Osteocyte (in vitro differentiated cells): ENCODE results near the gene BSCL2. TPM values are rescaled to one million over a fixed set of nuclear protein-coding genes. Genes with fewer than 3 reads are reported as not detected.

Source experiments
- DNase-seq: peaks from one replicate; pipeline ENCODE4 v3.0.0; 2021; ENCODE audit warnings: mixed read lengths; ENCODE audit not compliant: unreplicated experiment; ENCODE audit errors: extremely low spot score
- H3K27ac Mint-ChIP-seq: one replicate; pipeline ENCODE4 v1.8.0; 2021; ENCODE audit warnings: mild to moderate bottlenecking, mixed read lengths; ENCODE audit not compliant: unreplicated experiment
- H3K27me3 Mint-ChIP-seq: one replicate; pipeline ENCODE4 v1.8.0; 2021; ENCODE audit warnings: mixed read lengths; ENCODE audit not compliant: unreplicated experiment
- H3K36me3 Mint-ChIP-seq: one replicate; pipeline ENCODE4 v1.8.0; 2021; ENCODE audit warnings: mixed read lengths; ENCODE audit not compliant: unreplicated experiment
- H3K4me1 Mint-ChIP-seq: one replicate; pipeline ENCODE4 v1.8.0; 2021; ENCODE audit warnings: mixed read lengths; ENCODE audit not compliant: unreplicated experiment
- H3K4me3 Mint-ChIP-seq: one replicate; pipeline ENCODE4 v1.8.0; 2021; ENCODE audit warnings: mild to moderate bottlenecking, moderate library complexity, mixed read lengths; ENCODE audit not compliant: unreplicated experiment
- H3K9me3 Mint-ChIP-seq: one replicate; pipeline ENCODE4 v1.8.0; 2021; ENCODE audit warnings: mixed read lengths; ENCODE audit not compliant: unreplicated experiment
- CTCF ChIP-seq: fragments of 200-600 bp; sonication (generic); IDR thresholded peaks from 2 replicates; pipeline ENCODE4 v1.5.0; 2021; ENCODE audit warnings: antibody characterized with exemption, mild to moderate bottlenecking, moderate library complexity
- total RNA-seq: library from RNA; stranded (reverse); gene quantifications from 2 replicates; pipeline ENCODE4 v1.2.1, GENCODE V29; 2021

Gene BSCL2
- total RNA-seq, 1 donor from 2014 or later = 54.1 TPM

- no peaks in the 10 kb centered on the region for H3K27me3 Mint-ChIP-seq
- no peaks in the 10 kb centered on the region for H3K9me3 Mint-ChIP-seq
- H3K36me3 Mint-ChIP-seq = peaks cover 4% of the 10 kb centered on the region
- no peak overlapping the region for H3K27ac Mint-ChIP-seq
- H3K4me1 Mint-ChIP-seq = peaks cover 26% of the 10 kb centered on the region
- no peak for DNase-seq
- H3K4me3 Mint-ChIP-seq = no peak overlapping the region
- no peak for TF ChIP-seq CTCF
These were observed 24.7 kb downstream of the BSCL2 start for GRCh38 chr11:62682518-62682917.

DNA sequence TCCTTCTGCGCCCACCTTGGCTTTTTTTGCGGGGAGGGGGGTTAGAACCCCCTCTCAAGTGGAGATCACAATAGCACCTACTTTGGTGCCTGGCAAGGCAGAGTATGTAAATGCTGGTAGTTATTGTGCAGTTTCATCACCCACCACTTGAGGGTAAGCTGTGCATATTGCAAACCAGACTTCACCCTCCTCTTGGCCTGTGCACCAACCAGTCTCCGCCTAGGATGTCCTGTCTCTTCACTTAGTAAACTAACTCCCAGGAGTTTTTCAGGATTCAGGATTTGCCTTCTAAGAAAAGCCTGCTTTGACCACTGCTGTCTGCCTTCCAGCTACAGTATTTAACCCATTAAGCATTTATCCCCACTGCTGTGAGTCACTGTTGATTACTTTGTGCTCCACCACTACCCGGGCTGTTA is 26.4 kb downstream of the BSCL2 start:
- no peak overlapping the region for H3K4me3 Mint-ChIP-seq
- TF ChIP-seq CTCF = peak; percentile 64
- H3K27ac Mint-ChIP-seq = peak overlapping the region; percentile 70
- H3K9me3 Mint-ChIP-seq = no peaks in the 10 kb centered on the region
- no peaks in the 10 kb centered on the region for H3K27me3 Mint-ChIP-seq
- DNase-seq = no peak
- peaks cover 35% of the 10 kb centered on the region for H3K4me1 Mint-ChIP-seq
- H3K36me3 Mint-ChIP-seq = peaks cover 14% of the 10 kb centered on the region

DNA sequence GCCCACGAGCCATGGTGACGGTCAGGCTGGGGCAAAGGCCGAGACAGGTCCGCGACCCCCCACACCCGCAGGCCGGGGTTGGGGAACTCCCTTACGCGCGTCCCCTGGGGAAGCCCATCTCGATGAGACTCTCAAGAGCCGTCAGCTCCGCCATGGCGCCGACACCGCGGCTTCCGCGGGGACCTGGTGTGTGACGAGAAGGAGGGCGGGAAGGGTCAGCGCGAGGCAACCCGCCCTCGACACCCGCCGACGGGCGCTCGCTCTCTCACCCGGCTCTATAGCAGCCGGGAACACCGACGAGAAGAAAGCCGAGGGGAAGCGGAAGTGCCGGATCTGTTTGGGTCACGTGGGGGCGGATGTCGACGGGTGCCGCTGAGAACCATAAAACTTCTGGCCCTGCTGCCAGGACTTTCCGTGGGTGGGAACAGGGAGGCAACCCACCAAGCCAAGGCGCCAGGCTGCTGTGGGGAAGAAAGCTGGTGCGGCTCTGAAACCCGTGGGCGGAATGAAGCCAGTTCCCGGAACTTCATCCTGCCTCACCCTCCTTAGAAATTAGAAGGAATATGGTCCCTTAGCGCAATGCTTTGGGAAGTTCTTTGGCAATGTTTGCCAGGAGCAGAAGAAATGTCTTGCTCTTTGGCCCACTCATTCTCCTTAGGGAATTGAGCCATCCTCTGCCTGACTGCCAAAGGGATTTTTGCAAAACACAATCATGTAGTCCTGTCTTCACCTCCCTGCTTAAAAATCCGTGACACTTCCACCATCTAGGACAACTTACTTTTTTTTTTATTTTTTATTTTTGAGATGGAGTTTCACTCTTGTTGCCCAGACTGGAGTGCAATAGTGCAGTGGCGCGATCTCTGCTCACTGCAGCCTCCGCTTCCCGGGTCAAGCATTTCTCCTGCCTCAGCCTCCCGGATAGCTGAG is 28.2 kb downstream of the BSCL2 start, which contains the start of gene UBXN1:
UBXN1 (minus strand) TSS at position 304 of the 927 bp plus-strand sequence; CDS start at position 154, 150 bp downstream.
- no peaks in the 10 kb centered on the region for H3K9me3 Mint-ChIP-seq
- peak; percentile 93 for DNase-seq
- TF ChIP-seq CTCF = no peak
- H3K27ac Mint-ChIP-seq = peak within 1 kb of the TSS; percentile 95
- peaks cover 21% of the 10 kb centered on the region for H3K36me3 Mint-ChIP-seq
- no peaks in the 10 kb centered on the region for H3K27me3 Mint-ChIP-seq
- H3K4me3 Mint-ChIP-seq = peak within 1 kb of the TSS; percentile 85
- H3K4me1 Mint-ChIP-seq = peaks cover 35% of the 10 kb centered on the region

DNA sequence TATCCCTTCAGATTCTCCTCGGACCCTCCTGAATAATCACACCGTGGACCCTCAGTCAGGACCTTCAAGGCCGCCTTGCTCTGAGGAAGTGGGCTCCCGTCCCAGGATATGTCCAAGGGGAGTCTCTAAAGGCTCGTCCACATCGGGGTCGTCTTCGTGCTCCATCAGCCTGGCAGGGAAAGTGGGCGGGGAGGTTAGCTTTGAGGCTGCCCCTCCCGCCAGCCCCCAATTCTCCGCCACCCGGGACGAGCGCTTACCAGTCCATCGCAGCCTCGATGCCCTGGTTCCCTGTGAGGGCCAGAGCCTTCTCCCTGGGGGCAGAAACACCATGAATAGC is 28.8 kb downstream of the BSCL2 start:
- no peak for TF ChIP-seq CTCF
- H3K9me3 Mint-ChIP-seq = no peaks in the 10 kb centered on the region
- no peak for DNase-seq
- H3K4me3 Mint-ChIP-seq = peak overlapping the region; percentile 85
- H3K27me3 Mint-ChIP-seq = no peaks in the 10 kb centered on the region
- peak overlapping the region; percentile 95 for H3K27ac Mint-ChIP-seq
- peaks cover 21% of the 10 kb centered on the region for H3K36me3 Mint-ChIP-seq
- H3K4me1 Mint-ChIP-seq = peaks cover 37% of the 10 kb centered on the region

DNA sequence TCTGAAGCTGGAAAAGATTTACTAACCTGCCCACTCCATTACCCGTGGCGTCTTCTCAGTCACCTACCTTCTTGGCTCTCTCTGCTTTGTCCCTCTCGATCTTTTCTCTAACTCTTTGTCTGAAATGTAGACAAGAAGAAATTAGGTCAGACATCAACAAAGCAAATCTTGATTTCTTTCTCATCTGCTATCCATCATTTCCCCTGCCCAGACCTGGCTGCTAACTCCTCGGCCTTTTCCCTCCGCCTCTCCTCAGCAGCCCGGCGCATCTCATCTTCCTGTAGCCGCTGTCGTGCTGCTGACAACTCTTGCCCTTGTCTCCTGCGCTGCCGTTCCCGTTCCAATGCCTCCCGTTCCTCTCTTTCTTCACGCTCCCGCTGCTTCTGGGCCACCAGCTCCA is 29.5 kb downstream of the BSCL2 start:
- Mint-ChIP-seq H3K4me1 (peaks cover 43% of the 10 kb centered on the region), H3K9me3 (no peaks in the 10 kb centered on the region), H3K27ac (peak overlapping the region; percentile 95), H3K36me3 (peaks cover 21% of the 10 kb centered on the region), H3K4me3 (peak overlapping the region; percentile 85), H3K27me3 (no peaks in the 10 kb centered on the region)
- TF ChIP-seq CTCF = no peak
- no peak for DNase-seq
